Fibroblast of gingiva (primary cell): ENCODE results near the gene EYA2.

Source experiments
- DNase-seq: peaks from one replicate; pipeline ENCODE4 v3.0.0-alpha.2; 2011; ENCODE audit warnings: low read depth

The EYA2 gene

DNA sequence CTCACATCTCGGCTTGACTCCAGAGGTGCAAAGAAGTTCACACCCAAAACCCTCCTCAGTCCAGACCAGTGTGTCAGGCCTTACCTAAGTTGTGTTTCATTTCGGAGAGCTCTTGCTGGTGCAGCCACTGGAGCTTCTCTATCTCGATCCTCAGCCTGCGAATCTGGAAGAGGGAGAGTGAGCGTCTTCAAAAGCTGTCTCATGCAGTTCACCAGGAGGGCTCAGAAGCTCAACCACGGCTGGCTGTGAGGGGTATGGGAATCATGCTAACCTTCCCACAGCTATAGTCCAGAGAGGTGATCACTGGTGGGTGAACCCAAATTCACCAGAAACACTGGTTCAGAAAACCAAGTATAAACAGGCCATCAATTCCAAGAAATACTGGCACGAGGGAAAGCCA, 332.5 kb downstream of the EYA2 start:
- DNase-seq, result no peak

DNA sequence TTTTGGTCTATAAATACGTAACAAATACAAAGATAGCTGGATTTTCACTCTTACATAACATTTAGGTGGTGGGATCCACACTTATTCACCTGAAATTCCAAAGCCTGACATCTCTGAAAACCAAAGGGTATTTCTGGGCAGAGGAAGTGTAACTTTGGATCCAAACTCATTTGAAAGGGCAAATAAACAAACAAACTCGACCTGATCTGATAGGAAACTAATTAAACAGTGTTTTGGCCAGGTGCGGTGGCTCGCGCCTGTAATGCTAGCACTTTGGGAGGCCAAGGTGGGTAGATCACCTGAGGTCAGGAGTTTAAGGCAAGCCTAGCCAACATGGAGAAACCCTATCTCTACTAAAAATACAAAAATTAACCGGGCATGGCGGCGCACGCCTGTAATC, 332.9 kb downstream of the EYA2 start:
- no peak for DNase-seq

- DNase-seq, result no peak
Observed at GRCh38 chr20:47228654-47229053, 334.0 kb downstream of the EYA2 start.

DNA sequence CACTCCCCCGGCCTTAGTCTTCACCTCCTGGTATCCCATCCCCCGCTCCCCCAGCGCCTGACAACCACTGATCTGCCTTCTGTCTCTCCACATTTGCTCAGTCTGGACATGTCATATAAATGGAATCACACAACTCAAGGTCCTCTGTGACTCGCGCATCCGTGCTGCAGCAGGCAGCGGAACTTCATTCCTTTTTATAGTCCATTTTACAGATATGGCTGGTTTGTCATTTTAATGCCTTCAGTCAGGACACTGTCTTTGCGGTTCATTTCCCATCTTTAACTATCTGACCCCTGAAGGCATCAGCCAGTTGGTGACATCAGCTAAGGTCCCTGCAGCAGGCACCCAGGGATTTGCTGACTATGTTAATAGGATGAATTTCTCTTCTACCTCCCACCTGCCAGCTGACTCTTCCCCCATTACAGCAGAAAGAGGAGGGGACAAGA, 336.2 kb downstream of the EYA2 start:
- no peak for DNase-seq

GRCh38 chr20:47231382-47232039, 336.9 kb downstream of the EYA2 start:
- DNase-seq, result peak; percentile 69

DNA sequence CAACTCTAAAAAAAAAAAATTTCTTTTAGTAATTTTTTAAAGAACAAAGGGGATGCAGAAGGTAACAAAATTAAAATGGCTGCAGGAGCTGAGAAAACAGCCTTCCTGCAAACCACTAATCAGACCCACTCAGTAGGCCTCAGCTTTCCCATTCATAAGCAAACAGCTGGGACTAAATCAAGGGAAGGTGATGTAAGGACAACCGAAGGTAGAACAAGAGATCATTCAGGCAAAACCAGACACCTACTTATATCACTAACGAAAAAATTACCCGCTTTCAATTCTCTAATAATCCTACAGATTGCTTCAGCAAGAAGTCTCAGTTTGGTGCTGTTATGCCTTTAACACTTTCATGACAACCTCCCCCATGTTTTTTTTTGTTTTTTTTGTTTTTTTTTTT, 337.9 kb downstream of the EYA2 start:
- DNase-seq, result no peak

DNA sequence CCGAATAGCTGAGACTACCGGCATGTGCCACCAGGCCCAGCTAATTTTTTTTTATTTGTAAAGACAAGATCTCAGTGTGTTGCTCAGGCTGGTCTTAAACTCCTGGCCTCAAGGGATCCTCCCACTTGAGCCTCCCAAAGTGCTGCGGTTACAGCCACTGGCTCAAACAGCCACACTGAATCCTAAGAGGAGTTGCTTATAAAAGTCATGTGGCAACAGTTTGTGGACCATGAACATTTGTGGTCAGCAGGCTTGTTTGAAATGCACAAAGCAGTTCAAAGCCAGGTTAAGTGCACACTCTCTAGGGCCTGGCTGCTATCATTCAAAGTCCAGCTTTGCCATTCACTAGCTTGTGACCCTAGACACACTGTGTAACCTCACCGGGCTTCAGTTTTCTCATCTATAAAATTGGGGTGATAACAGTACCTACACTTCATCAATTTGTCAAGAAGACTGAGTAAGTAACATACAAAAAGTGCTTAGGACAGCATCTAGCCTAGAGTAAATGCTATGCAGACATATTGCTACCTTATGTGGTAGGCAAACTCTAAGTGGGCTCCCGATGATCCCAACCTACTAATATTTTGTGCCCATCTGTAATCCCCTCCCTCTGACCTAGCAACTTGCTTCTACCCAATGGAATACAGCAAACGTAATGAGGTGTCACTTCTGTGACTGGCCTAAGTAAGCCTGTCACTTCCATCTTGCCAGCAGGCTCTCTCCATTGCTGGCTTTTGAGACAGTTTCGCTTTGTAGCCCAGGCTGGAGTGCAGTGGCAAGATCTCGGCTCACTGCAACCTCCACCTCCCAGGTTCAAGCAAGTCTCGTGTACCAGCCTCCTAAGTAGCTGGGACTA, 338.9 kb downstream of the EYA2 start:
- peak; percentile 35 for DNase-seq

- no peak for DNase-seq
Observed at GRCh38 chr20:47235111-47235510, 340.5 kb downstream of the EYA2 start.

DNA sequence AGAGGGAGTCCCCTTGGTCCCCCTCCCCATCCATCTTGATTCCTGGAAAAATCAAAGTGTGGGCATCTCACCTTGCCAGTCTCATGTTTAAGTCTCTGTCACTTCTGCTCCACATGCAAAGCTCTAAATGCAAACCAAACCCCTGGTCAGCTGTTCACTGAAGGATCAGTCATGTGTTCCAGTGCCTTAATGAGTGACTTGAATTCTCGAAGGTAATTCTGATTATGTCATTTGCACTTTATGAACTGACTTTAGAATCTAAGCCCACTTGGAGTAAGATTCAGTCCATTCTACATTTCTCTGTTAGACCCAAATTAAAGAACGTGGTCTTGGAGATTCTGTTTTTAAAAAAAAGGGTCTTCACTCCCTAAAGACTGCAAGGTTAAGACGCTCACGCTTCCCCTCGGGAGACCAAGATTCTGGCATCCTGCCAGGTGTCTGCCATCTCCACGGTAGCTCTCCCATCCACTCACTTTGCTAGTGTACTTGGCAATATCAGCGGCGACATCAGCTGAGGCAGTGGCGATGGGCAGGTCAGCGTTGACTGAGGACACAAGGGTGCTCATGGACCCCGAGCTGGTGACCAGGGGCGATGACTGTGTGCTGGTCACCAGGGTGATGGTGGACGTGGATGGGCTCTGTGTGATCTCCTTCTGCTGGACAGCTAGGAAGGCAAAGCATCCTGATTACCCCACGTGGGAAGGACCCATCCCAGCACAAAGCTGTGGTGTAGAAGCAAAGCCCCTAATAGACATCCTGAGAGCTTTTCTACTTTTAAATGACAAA, 341.4 kb downstream of the EYA2 start:
- DNase-seq, result no peak

DNA sequence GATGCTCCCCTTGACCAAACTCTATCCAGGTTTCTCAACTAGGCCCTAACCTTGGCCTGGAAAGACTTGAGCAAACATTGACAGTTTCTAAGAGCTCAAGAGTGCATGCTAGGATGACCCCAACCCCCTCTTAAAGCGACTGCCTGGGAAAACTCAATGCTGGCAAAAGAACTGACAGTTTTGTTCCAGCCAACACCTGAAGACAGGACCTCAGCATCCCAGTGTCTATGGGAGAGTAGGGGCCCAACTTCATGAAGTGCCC, 341.9 kb downstream of the EYA2 start:
- no peak for DNase-seq

DNA sequence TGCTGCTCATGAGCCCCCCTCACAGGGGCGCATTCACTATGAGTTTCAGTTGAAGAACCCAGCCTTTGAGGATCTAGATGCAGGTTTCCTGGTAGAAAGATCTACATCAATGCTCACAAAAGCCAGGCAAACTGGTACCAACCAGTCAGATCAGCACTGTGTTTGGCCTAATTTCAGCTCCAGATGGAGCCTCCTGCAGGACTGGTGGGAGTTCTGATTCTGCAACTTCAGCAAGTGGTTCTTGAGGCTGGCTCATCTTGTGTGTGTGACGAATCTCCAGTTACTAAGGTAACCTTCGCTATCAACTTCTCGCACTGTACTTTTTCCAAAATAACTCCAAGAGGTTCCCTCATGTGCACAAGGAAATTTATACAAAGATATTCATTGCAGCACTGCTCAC, 343.1 kb downstream of the EYA2 start:
- no peak for DNase-seq
